Liver (tissue), 9 donors: ENCODE measurements around the gene TANC1. TPM values are rescaled to one million over a fixed set of nuclear protein-coding genes. Genes with fewer than 3 reads are reported as not detected.

Experiments
- DNase-seq: peaks from one replicate; pipeline ENCODE4 v3.0.0-alpha.2; 2017; ENCODE audit warnings: low spot score
- H3K27ac ChIP-seq, 2 donors: one replicate each; pipeline ENCODE4 v1.7.0; 2013; ENCODE audit warnings: inconsistent platforms in 2 of 2, low read length in 2 of 2, control low read depth in 1 of 2, low read depth in 1 of 2, mild to moderate bottlenecking in 1 of 2
- H3K27me3 ChIP-seq, 4 donors: one replicate each; pipeline versions ENCODE4 v1.6.1 to v1.7.0; 2013; ENCODE audit warnings: low read length in 3 of 4, inconsistent platforms in 1 of 4, mild to moderate bottlenecking in 1 of 4, moderate library complexity in 1 of 4; ENCODE audit not compliant: control insufficient read depth in 4 of 4, insufficient read depth in 4 of 4
- H3K36me3 ChIP-seq, 4 donors: one replicate each; pipeline versions ENCODE4 v1.6.1 to v1.7.0; 2013; ENCODE audit warnings: low read length in 3 of 4, mild to moderate bottlenecking in 3 of 4, low read depth in 1 of 4, moderate library complexity in 1 of 4; ENCODE audit not compliant: control insufficient read depth in 4 of 4, insufficient read depth in 3 of 4
- H3K4me1 ChIP-seq, 4 donors: one replicate each; pipeline versions ENCODE4 v1.6.1 to v1.7.0; 2013; ENCODE audit warnings: low read length in 3 of 4, mild to moderate bottlenecking in 3 of 4, moderate library complexity in 1 of 4; ENCODE audit not compliant: control insufficient read depth in 4 of 4, insufficient read depth in 4 of 4
- H3K4me3 ChIP-seq, 3 donors: one replicate each; pipeline versions ENCODE4 v1.6.1 to v1.7.0; 2013; ENCODE audit warnings: low read length in 3 of 3, control low read depth in 1 of 3, low read depth in 1 of 3, mild to moderate bottlenecking in 1 of 3
- H3K9ac ChIP-seq, 2 donors: one replicate each; pipeline ENCODE4 v1.7.0; 2013; ENCODE audit warnings: low read length in 2 of 2, mild to moderate bottlenecking in 2 of 2, moderate library complexity in 2 of 2, control low read depth in 1 of 2, low read depth in 1 of 2
- H3K9me3 ChIP-seq, 4 donors: one replicate each; pipeline versions ENCODE4 v1.6.1 to v1.7.0; 2013; ENCODE audit warnings: low read length in 3 of 4; ENCODE audit not compliant: control insufficient read depth in 4 of 4
- EGR1 ChIP-seq, 2 donors: IDR thresholded peaks; 2 replicates each; pipeline ENCODE4 v1.6.1; 2016 to 2018; ENCODE audit warnings: antibody characterized with exemption in 2 of 2, low read depth in 2 of 2
- FOXA1 ChIP-seq: IDR thresholded peaks from 2 replicates; pipeline ENCODE4 v1.6.1; 2016; ENCODE audit warnings: antibody characterized with exemption
- FOXA2 ChIP-seq: IDR thresholded peaks from 2 replicates; pipeline ENCODE4 v1.6.1; 2016; ENCODE audit warnings: antibody characterized with exemption
- GABPA ChIP-seq, 2 donors: IDR thresholded peaks in 1 of 2; conservative IDR thresholded peaks in 1 of 2; 2 replicates each; pipeline ENCODE4 v1.6.1; 2016; ENCODE audit warnings: antibody characterized with exemption in 2 of 2, mild to moderate bottlenecking in 1 of 2, moderate library complexity in 1 of 2
- HNF4A ChIP-seq, 2 donors: conservative IDR thresholded peaks; 2 replicates each; pipeline ENCODE4 v1.6.1; 2016; ENCODE audit warnings: antibody characterized with exemption in 2 of 2, mild to moderate bottlenecking in 2 of 2
- HNF4G ChIP-seq: IDR thresholded peaks from 2 replicates; pipeline ENCODE4 v1.6.1; 2016; ENCODE audit warnings: antibody characterized with exemption
- JUND ChIP-seq, 2 donors: IDR thresholded peaks; 2 replicates each; pipeline ENCODE4 v1.6.1; 2016; ENCODE audit warnings: antibody characterized with exemption in 2 of 2
- NR2F2 ChIP-seq: IDR thresholded peaks from 2 replicates; pipeline ENCODE4 v1.6.1; 2016; ENCODE audit warnings: antibody characterized with exemption
- RAD21 ChIP-seq, 2 donors: IDR thresholded peaks; 2 replicates each; pipeline ENCODE4 v1.6.1; 2016; ENCODE audit warnings: antibody characterized with exemption in 2 of 2, mild to moderate bottlenecking in 2 of 2
- RXRA ChIP-seq, 2 donors: IDR thresholded peaks; 2 replicates each; pipeline ENCODE4 v1.6.1; 2017 to 2018; ENCODE audit warnings: antibody characterized with exemption in 2 of 2, mild to moderate bottlenecking in 1 of 2
- SP1 ChIP-seq: IDR thresholded peaks from 2 replicates; pipeline ENCODE4 v1.6.1; 2018; ENCODE audit warnings: antibody characterized with exemption, mild to moderate bottlenecking
- TAF1 ChIP-seq: conservative IDR thresholded peaks from 2 replicates; pipeline ENCODE4 v1.6.1; 2016; ENCODE audit warnings: antibody characterized with exemption, mild to moderate bottlenecking
- YY1 ChIP-seq: IDR thresholded peaks from 2 replicates; pipeline ENCODE4 v1.6.1; 2016; ENCODE audit warnings: antibody characterized with exemption, mild to moderate bottlenecking
- WGBS: extraction: QIAGEN DNeasy Blood & Tissue Kit; methylation state at CpG from one replicate; pipeline ENCODE4 v1.1.7; 2013; 5-methylcytosine and 5-hydroxymethylcytosine counted together
- polyA plus RNA-seq, 2 donors: library from polyadenylated mRNA; stranded (reverse) in 1 of 2; unstranded in 1 of 2; fragments of 200-250 nt in 1 of 2; fragments of >200 nt in 1 of 2; fragmentation: Nextera tagmentation in 1 of 2; extraction: Ambion mirVana in 1 of 2; gene quantifications; one replicate each; pipeline versions ENCODE4 v1.2.1 to v1.2.3, GENCODE V29; 2013 to 2015
- total RNA-seq, 2 donors: library from RNA; depleted of rRNA; stranded (reverse); fragments of >200 nt; gene quantifications; one replicate each; pipeline ENCODE4 v1.2.3, GENCODE V29; 2014
- TF ChIP-seq, protein P1 (sequence below): IDR thresholded peaks from 2 replicates; pipeline ENCODE4 v1.6.1; 2016; ENCODE audit warnings: antibody characterized with exemption, mild to moderate bottlenecking
- TF ChIP-seq, protein P2 (sequence below): IDR thresholded peaks from 2 replicates; pipeline ENCODE4 v1.6.1; 2016; ENCODE audit warnings: antibody characterized with exemption
- TF ChIP-seq, protein P3 (sequence below): IDR thresholded peaks from 2 replicates; pipeline ENCODE4 v1.6.1; 2016; ENCODE audit warnings: antibody characterized with exemption
- TF ChIP-seq, protein P4 (sequence below): fragments of 150-350 bp; IDR thresholded peaks from 2 replicates; pipeline ENCODE4 v1.5.1; 2017; ENCODE audit warnings: improper control_type of control experiment, low read depth, low read length; ENCODE audit not compliant: missing input control
- TF ChIP-seq, protein P5 (sequence below): IDR thresholded peaks from 2 replicates; pipeline ENCODE4 v1.6.1; 2016; ENCODE audit warnings: antibody characterized with exemption
- donor health status: healthy.
- donor health status: healthy.
- donor health status: healthy.
- donor health status: healthy.
- donor health status: healthy.

Gene TANC1
- total and polyA plus RNA-seq, 4 donors = 3.7 to 17.7 (median 5.2) TPM

DNA sequence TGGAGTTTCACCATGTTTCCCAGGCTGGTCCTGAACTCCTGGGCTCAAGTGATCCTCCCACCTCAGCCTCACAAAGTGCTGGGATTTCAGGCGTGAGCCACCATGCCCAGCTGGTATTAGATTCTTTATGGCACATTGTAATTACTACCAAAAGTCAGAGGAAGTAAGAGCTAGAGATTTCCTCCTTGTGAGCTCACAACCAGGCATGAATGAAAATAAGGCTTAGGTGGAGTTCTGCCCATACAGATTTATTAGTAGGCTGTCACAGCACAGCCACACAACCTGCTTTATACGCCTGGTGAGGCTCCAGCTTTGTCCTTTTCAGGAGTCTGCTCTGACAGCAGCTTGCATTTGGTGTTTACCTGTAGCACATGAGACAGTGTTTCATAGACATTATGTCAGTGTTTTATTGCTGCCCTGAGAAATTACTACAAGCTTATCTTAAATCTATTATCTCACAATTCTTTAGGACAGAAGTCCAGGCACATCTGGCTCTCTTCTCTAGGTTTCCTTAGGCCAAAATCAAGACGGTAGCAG, 156.6 kb downstream of the TANC1 start:
- Histone ChIP-seq H3K9me3 (no peaks in the 10 kb centered on the region), H3K4me3 (no peak overlapping the region), H3K27ac (no peak overlapping the region), H3K36me3 (no peaks in the 10 kb centered on the region), H3K4me1 (peaks cover 0 to 2% (median 0%) of the 10 kb centered on the region in 4 donors), H3K9ac (no peak overlapping the region), H3K27me3 (no peaks in the 10 kb centered on the region)
- no peak for TF ChIP-seq EGR1 (IDR thresholded peaks at IDR 0.05; ENCODE audit: low read depth in 2 of 2)
- no peak for TF ChIP-seq RAD21 (IDR thresholded peaks at IDR 0.05)
- TF ChIP-seq HNF4A (conservative IDR thresholded peaks at IDR 0.05) = no peak
- TF ChIP-seq TAF1 = no peak
- TF ChIP-seq FOXA1 = no peak
- TF ChIP-seq, protein P1, sequence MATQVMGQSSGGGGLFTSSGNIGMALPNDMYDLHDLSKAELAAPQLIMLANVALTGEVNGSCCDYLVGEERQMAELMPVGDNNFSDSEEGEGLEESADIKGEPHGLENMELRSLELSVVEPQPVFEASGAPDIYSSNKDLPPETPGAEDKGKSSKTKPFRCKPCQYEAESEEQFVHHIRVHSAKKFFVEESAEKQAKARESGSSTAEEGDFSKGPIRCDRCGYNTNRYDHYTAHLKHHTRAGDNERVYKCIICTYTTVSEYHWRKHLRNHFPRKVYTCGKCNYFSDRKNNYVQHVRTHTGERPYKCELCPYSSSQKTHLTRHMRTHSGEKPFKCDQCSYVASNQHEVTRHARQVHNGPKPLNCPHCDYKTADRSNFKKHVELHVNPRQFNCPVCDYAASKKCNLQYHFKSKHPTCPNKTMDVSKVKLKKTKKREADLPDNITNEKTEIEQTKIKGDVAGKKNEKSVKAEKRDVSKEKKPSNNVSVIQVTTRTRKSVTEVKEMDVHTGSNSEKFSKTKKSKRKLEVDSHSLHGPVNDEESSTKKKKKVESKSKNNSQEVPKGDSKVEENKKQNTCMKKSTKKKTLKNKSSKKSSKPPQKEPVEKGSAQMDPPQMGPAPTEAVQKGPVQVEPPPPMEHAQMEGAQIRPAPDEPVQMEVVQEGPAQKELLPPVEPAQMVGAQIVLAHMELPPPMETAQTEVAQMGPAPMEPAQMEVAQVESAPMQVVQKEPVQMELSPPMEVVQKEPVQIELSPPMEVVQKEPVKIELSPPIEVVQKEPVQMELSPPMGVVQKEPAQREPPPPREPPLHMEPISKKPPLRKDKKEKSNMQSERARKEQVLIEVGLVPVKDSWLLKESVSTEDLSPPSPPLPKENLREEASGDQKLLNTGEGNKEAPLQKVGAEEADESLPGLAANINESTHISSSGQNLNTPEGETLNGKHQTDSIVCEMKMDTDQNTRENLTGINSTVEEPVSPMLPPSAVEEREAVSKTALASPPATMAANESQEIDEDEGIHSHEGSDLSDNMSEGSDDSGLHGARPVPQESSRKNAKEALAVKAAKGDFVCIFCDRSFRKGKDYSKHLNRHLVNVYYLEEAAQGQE = no peak
- TF ChIP-seq SP1 = no peak
- no peak for TF ChIP-seq FOXA2
- TF ChIP-seq HNF4G = no peak
- TF ChIP-seq, protein P2, sequence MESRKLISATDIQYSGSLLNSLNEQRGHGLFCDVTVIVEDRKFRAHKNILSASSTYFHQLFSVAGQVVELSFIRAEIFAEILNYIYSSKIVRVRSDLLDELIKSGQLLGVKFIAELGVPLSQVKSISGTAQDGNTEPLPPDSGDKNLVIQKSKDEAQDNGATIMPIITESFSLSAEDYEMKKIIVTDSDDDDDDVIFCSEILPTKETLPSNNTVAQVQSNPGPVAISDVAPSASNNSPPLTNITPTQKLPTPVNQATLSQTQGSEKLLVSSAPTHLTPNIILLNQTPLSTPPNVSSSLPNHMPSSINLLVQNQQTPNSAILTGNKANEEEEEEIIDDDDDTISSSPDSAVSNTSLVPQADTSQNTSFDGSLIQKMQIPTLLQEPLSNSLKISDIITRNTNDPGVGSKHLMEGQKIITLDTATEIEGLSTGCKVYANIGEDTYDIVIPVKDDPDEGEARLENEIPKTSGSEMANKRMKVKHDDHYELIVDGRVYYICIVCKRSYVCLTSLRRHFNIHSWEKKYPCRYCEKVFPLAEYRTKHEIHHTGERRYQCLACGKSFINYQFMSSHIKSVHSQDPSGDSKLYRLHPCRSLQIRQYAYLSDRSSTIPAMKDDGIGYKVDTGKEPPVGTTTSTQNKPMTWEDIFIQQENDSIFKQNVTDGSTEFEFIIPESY = no peak
- TF ChIP-seq RXRA (IDR thresholded peaks at IDR 0.05) = no peak
- no peak for TF ChIP-seq NR2F2
- no peak for TF ChIP-seq YY1
- TF ChIP-seq, protein P3, sequence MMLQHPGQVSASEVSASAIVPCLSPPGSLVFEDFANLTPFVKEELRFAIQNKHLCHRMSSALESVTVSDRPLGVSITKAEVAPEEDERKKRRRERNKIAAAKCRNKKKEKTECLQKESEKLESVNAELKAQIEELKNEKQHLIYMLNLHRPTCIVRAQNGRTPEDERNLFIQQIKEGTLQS = no peak
- TF ChIP-seq, protein P4, sequence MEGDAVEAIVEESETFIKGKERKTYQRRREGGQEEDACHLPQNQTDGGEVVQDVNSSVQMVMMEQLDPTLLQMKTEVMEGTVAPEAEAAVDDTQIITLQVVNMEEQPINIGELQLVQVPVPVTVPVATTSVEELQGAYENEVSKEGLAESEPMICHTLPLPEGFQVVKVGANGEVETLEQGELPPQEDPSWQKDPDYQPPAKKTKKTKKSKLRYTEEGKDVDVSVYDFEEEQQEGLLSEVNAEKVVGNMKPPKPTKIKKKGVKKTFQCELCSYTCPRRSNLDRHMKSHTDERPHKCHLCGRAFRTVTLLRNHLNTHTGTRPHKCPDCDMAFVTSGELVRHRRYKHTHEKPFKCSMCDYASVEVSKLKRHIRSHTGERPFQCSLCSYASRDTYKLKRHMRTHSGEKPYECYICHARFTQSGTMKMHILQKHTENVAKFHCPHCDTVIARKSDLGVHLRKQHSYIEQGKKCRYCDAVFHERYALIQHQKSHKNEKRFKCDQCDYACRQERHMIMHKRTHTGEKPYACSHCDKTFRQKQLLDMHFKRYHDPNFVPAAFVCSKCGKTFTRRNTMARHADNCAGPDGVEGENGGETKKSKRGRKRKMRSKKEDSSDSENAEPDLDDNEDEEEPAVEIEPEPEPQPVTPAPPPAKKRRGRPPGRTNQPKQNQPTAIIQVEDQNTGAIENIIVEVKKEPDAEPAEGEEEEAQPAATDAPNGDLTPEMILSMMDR = no peak
- TF ChIP-seq GABPA (IDR thresholded peaks at IDR 0.05 in 1 of 2, conservative IDR thresholded peaks at IDR 0.05 in 1 of 2) = no peak
- no peak for TF ChIP-seq JUND (IDR thresholded peaks at IDR 0.05)
- DNase-seq = no peak
- WGBS = 84% methylated on average over 3 of the region's 3 CpGs

DNA sequence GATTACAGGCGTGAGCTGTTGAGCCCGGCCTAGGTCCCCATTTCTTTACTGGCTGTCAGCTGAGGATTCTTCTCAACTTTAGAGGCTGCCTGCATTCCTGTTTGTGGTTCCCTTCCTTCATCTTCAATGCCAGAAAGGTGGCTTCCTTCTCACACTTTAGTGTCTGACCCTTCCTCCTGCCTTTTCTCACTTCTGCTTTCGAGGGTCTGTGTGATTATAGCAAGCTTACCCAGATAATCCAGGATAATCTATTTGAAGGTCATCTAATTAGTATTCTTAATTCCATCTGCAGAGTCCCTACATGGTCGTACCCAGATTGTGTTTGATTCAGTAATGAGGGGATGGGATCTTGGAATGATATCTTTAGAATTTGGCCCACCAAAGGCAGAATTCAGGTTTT, 157.4 kb downstream of the TANC1 start:
- no peak for DNase-seq
- Histone ChIP-seq H3K4me3 (no peak overlapping the region), H3K9ac (no peak overlapping the region), H3K27ac (no peak overlapping the region), H3K36me3 (no peaks in the 10 kb centered on the region), H3K27me3 (no peaks in the 10 kb centered on the region), H3K9me3 (no peaks in the 10 kb centered on the region), H3K4me1 (peaks cover 0 to 2% (median 0%) of the 10 kb centered on the region in 4 donors)
- WGBS = 94% methylated on average over 4 of the region's 4 CpGs
- no peak for TF ChIP-seq SP1
- TF ChIP-seq, protein P2 = no peak
- TF ChIP-seq TAF1 = no peak
- no peak for TF ChIP-seq NR2F2
- TF ChIP-seq, protein P3 = no peak
- TF ChIP-seq, protein P5, sequence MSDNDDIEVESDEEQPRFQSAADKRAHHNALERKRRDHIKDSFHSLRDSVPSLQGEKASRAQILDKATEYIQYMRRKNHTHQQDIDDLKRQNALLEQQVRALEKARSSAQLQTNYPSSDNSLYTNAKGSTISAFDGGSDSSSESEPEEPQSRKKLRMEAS = no peak
- TF ChIP-seq JUND (IDR thresholded peaks at IDR 0.05) = no peak
- no peak for TF ChIP-seq HNF4G
- no peak for TF ChIP-seq RAD21 (IDR thresholded peaks at IDR 0.05)
- TF ChIP-seq, protein P4 = no peak
